HL-60/S4 (cell line): ENCODE measurements around the gene DCLRE1C.
"Not testable (repeated sequence)": the region's sequence is repeated elsewhere in the genome, so short reads cannot be mapped to it uniquely, and the experiment has no call there.

Source experiments
- in situ Hi-C: fragments of 300-500 bp; cut with MboI; formaldehyde crosslinking; loops from 2 replicates; pipeline ENCODE4 v1.14.3; 2022; ENCODE audit warnings: low sequenced_read_pairs

The DCLRE1C gene

DNA sequence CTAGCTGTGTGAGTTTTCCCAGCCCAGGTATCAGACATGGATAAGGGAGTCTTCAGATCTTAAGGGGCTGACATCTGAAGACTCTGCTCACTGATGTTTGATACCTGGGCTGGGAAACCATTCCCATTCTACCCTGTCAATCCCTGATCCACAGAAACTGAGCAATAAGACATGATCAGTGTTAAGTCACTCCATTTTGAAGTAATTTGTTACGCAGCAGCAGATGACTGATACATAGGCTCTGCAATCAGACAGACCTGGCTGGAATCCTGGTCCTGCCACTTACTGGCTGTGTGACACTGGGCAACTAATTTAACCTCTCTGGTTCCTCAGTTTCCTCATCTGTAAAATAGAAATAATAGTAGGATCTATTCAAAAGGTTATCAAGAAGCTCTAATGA, 6.6 kb downstream of the DCLRE1C start:
- in situ Hi-C loops = no loop called here

DNA sequence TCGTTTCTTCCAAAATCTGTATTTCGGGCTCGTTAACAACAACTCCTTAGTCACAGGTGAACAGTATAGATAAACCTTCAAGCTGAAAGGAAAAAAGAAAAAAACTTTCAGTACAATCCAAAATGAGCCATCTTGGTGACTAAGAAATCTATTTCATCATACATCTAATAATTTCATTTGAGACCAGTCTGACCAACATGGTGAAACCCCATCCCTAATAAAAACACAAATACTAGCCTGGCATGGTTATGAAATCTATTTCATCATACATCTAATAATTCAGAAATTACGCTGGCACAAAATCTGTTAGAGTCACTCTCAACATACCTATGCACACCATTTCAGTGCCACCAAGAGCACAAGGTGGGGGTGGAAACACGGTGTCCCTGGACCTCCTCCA, 8.8 kb downstream of the DCLRE1C start:
- in situ Hi-C loops = no loop called here

DNA sequence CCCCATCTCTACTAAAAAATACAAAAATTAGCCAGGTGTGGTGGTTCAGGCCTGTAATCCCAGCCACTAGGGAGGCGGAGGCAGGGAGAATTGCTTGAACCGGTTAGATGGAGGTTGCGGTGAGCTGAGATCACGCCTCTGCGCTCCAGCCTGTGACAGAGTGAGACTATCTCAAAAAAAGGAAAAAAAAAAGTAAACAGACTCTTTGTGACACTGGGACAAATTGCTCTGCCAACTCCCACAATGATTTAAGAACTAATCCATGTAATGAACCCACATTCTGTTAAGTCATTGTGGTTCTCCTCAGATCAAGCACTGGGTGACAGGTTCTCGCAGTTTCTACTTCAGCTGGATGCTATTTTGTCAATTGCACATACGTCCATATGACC, 11.0 kb downstream of the DCLRE1C start:
- in situ Hi-C loops = not testable (repeated sequence)

DNA sequence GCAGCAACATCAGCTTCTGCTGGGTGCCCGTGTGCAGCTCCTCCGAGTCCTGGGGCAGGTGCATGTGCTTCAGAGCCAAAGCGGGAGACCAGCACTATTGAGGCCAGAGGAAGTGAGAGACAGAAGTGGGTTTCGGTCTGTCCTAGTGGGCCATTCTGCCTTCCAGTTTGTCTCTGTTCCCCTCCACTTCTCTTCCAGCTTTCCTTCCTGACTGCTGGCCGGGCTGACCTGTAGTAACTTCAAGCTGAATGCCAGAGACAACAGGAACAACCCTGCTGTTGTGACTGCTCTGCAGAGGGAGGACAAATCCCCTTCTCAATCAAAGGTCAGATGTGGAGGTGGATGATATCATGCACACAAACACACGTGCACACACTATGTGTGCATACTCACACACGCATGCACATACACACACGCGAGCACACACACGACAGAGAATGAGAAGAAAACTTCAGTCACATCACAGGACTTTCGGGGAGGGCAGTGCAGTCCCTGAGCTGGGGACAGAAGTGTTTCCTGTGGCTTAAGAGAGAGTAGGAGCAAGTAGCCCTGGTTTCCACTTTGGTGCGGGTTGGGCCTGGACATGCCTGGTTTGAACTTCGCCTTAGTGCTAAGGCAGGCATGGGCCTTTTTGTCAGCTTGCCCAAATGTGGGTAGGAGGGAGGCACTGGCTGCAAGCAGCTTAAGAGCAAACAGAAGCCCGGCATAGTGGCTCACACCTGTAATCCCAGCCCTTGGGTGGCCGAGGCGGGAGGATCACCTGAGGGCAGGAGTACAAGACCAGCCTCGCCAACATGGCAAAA, 11.5 kb downstream of the DCLRE1C start:
- in situ Hi-C loops = not testable (repeated sequence)

DNA sequence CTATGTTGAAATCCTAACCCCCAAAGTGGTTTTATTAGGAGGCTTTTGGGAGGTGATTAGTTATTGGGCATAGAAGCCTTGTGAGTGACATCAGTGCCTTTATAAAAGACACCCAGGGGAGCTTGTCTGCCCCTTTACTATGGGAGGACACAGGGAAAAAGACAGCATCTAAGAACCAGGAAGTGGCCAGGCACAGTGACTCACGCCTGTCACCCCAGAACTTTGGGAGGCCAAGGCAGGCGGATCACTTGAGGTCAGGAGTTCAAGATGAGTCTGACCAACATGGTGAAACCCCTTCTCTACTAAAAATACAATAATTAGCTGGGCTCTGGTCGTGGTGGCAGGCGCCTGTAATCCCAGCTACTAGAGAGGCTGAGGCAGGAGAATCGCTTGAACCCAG, 14.9 kb downstream of the DCLRE1C start:
- in situ Hi-C loops = not testable (repeated sequence)

DNA sequence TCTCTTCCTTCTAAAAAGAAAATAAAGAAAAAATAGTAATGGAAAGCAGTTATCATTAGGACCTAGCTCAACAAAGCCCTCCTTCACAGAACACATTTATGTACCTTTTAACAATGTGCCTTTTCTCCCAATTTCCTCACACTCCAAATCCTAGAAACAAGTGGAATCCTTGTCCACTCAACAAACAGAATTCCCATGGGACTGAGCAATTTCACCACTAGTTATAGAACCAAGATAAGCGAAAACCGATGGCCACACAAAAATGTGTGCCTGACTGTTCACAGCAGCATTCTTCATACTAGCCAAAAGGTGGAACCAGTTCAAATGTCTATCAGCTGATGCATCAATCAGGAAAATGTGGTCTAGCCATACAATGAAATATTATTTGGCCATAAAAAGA, 17.3 kb downstream of the DCLRE1C start:
- in situ Hi-C loops = no loop called here

DNA sequence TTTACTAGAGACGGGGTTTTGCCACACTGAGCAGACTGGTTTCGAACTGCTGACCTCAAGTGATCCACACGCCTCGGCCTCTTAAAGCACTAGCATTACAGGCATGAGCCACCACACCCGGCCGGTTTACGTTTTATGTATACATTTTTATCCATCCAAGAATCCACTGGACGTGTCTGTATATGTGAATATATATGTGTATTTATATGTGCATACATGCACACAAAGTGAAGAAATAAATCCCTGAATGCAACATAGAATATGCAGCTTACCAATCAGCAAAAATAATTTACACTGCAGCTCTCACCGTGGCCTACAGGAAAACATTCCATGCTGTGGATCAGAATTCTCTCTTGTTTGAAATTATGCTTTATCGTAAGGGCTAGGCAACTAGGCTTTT, 23.3 kb downstream of the DCLRE1C start:
- in situ Hi-C loops = no loop called here

DNA sequence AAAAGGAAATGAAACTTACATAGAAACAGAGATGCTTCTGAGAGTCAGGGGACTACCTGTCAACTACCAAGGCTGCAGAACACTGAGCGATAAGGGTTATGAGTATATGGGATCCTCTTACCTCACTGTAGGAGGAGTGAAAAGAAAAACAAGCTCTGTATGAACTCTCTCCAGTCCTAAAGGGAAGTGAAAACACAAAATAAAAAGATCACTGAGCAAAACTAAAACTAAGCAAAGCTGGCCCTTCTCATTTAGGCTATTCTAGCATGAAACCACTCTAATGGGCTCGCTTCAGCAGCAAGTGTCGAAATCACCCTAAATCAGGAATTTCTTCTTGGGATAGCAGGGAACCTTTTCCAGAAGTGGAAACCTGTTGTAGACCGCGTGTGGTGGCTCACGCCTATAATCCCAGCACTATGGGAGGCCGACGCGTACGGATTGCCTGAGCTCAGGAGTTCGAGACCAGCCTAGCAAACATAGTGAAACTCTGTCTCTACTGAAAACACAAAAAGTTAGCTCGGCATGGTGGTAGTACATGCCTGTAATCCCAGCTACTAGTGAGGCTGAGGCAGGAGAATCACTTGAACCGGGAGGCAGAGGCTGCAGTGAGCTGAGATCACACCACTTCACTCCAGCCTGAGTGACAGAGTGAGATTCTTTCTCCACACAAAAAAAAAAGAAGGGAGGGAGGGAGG, 27.0 kb downstream of the DCLRE1C start:
- in situ Hi-C loops = no loop called here

DNA sequence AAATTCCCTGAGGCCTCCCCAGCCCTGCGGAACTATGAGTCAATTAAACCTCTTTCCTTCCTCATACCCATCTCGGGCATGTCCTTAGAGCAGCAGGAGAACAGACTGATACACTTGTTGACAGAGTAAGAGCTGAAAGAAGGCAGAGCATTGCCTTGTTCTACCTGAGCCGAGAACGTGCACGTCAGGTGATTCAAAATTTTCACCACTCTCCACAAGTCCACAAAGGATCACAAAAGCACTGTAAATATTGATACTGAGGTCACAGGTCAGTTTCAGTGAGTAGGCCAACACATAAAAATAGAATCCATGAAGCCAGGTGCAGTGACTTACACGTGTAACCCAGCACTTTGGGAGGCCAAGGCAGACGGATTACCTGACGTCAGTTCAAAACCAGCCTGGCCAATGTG, 27.8 kb downstream of the DCLRE1C start:
- in situ Hi-C loops = no loop called here

DNA sequence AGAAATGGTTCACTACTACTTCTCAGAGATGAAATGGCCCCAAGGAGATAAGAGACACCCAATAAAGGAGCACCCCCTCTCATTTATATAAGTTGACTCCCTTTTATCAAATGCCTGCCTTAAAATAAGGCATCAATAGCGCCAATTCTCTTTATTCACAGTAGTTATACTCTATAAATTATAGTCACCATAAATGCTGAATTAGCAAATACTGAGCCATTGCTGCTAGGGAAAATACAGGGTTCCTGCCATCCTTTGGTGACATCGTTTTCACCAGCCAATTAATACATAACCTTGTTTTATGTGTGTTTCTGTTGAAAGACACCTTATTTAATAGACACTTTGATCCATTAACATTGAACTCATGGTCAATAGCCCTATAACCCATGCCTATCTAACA, 28.6 kb downstream of the DCLRE1C start:
- in situ Hi-C loops = no loop called here

DNA sequence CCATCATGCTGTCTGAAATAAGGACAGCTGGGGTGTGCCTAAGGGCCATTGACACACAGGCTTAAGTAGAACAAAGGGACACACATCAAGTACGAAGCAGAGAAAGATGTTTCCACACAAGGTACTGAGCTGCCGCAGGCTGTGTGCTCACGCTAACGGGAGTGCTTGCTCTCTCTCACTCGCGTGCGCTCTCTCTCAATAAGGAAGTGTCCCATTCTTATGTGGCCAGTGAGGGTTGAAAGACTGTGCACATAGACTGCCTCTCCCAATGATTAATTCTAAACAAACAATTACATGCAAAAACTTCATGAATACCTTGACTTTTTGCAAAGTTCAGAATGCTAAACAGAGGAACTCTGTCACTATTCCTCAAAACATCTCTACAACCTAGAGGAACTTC, 29.9 kb downstream of the DCLRE1C start:
- in situ Hi-C loops = no loop called here

DNA sequence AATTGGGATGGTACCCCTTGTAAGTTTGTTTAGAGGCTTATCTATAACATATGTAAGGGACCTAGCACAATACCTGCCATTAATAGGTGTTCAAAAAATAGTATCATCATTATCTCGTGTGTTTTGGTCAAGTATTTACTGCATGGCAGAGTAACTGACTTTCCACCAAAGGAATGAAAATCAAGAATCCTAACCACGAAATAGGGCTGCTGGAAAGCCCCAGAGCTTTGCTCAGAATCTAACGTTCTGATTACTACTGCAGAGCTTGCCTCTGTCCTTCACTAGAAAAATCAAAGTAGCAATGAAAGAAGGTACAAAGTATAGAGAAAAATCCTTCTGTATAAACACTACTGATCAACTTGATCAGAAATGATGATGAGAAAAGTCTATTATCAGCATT, 34.9 kb downstream of the DCLRE1C start:
- in situ Hi-C loops = no loop called here

DNA sequence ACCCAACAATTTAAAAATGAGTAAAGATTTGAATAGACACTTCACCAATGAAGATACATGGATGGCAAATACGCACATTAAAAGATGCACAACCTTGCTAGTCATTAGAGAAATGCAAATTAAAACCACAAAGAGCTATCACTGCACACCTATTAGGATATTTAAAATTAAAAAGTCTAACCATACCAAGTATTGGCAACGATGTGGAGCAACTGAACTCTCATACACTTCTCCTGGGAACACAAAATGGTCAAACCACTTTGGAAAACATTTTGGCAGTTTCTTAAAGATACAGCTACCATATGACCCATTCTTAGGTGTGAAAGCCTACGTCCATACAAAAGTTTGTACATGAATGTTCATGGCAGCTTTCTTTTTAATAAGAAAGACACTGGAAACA, 36.1 kb downstream of the DCLRE1C start:
- in situ Hi-C loops = no loop called here

DNA sequence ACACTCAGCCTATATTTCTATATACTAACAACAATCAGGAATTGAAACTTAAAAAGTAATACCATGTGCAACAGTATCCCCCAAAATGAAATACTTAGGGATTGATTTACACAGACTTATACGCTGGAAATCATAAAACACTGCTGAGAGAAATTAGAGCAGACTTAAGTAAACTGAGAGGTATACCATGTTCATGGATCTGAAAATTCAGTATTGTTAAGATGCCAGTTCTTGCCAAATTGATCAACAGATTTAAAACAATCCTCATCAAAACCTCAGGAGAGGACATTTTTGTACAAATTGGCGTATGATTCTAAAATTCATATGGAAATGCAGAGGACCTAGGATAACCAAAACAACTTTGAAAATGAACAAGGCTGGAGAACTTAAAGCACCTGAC, 37.3 kb downstream of the DCLRE1C start:
- in situ Hi-C loops = no loop called here

DNA sequence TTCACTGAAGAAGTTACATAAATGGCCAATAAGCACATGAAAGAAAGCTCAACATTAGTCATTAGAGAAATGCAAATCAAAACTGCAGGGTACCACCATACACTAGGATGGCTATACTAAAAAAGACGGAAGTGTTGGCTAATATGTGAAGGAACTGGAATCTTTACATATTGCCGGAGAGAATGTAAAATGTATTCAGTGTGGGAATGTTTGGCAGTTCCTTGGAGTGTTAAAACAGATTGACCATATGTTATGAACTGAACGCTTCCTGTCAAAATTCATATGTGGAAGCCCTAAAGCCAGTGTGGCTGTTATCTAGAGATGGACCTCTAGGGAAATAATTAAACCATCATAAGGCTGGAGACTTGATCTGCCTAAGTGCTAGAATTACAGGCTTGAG, 42.1 kb downstream of the DCLRE1C start:
- in situ Hi-C loops = no loop called here

DNA sequence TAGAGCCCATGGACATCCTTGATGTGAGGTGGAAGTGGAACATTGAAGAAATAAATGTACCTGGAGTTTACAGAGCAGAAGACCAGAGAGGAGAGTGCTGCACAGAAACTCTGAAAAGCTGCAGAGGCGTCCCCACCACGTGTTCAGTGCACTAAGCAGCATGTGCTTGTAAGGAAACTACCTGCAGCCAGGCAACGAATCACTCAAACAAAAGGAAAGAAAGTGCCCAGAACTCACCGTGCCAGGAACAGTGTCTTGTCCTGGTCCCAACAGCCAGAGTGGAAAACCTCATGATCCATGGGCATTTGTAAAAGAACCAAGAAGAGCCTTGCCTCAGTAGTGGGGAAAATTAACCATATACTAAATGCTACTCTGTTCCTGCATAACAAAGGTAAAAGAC, 42.9 kb downstream of the DCLRE1C start:
- in situ Hi-C loops = no loop called here

DNA sequence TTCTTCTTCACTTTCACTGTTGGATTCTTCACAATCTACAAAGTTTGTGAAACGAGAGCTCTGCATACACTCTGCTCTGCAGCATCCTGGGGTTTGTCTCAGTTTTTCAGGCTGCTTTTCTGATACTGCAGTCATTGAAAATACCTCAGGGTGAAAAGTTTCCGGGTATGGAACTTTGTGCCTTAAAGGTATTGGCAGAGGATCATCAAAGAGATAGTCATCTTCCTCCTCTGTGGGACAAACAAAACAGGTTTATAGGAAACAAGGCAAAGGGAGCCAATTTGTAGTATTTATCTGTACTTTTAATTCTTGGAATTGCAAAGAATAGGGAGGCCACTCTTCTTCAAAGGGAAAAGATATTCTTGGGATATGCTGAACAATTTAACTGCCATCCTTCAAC, 44.8 kb downstream of the DCLRE1C start:
- in situ Hi-C loops = no loop called here

DNA sequence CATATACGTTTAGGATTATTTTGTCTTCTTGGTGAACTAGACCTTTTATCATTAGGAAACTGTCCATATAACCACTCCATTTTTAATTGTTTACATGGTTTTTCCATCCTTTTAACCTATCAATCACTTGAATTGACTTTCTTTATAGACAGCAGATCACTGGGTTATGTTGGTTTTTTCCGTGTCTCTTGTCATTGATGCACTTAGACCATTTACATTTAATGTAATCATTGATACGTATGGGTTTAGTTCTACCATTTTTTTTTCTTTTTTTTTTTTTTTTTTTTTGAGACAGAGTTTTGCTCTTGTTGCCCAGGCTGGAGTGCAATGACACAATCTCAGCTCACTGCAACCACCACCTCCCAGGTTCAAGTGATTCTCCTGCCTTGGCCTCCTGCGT, 46.3 kb downstream of the DCLRE1C start:
- in situ Hi-C loops = not testable (repeated sequence)

DNA sequence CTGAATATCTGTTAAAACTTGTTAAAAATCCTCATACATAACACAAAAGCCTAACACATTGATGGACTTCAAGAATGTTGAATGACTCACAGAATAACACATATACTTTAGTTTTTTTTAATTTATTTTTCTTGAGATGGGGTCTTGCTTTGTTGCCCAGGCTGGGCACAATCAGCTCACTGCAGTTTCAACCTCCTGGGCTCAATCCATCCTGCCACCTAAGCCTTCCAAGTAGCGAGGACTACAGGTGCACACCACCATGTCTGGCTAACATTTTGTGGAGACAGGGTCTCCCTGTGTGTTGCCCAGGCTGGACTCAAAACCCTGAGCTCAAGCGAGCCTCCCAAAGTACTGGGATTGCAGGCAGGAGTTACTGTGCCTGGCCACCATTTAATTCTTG, 47.1 kb downstream of the DCLRE1C start:
- in situ Hi-C loops = no loop called here

DNA sequence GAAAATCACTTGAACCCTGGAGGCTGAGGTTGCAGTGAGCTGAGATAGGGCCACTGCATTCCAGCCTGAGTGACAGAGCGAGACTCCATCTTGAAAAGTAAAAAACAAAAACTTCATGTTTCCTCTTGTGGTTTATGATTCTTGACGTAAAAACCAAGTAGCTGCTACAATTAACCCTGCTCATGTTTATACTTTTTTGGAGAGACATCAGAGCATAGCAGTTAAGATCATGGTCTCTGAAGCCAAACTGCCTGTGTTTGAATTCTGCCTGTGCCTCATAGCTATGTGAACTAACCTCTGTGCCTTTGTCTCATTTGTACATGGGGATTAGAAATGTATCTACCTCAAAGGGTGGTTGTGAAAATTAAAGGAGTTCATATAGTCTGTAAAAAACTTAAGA, 48.0 kb downstream of the DCLRE1C start:
- in situ Hi-C loops = no loop called here

DNA sequence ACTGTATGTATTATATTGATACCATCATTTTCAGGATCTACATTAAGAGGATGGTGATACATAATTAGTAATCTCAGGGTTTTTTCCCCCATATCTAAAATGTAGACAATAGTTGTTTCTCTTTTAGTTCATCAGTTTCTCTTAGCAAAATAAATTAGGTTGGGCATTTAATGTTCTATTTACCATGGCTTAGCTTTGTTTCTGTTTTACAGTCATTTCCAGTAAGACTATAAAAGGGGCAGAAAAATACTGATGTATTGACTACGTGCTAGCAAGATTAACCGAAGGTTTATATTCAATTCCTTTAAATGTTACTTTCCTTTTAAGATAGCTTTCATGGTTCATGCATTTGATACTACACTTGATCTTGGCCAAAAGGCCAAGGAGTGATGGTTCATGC, 49.0 kb downstream of the DCLRE1C start:
- in situ Hi-C loops = no loop called here

DNA sequence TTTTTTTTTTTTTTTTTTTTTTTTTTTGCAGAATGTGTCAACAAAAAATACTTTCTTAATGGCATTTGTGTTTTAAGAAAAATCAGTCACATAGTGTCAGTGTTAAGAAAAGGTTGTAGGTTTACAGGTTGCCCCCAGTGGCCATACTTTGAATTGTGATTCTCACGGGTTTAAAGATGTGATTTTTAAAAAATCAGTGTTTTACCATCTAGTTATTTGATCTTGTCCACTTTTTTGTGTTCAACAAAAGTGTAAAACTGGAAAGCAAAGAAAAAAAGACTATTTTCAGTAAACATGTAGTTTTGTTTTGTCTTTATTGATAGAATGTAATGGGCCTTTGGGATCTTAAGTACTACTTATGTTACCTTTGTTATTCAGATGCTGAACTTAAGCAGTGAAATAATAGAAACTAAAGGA, 49.6 kb downstream of the DCLRE1C start:
- in situ Hi-C loops = no loop called here

DNA sequence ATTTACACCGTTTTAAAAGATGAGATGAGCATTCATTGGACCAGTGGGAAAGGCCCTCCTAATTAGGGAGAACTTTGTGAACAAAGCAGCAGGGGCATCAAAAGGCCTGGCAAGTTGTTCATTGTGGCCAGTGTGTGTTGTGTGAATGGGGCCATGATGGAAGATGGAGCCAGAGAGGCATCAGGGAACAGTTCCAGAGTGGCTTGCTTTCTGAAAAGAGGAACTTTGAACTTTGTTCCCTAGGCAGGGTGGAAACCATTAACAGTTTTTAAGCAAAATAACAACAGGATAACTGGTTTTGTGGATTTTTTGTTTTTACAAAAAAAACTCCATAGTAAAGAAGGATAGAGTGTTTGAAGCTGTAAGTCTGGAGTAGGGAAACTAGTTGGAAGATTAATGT, 62.7 kb downstream of the DCLRE1C start:
- in situ Hi-C loops = no loop called here
